ENCODE data around the gene FAM193B. TPM values are rescaled to one million over a fixed set of nuclear protein-coding genes. Genes with fewer than 3 reads are reported as not detected.

Gene FAM193B
- total RNA-seq, 2 experiments from 2014 or later: 71.4 to 76.7 TPM

GRCh38 chr5:177475563-177476427, 78.6 kb downstream of the FAM193B start:
- ChIA-PET POLR2A (interaction anchor here (0.6 to 22.8 kb wide), 6 partner anchors 14 to 63 kb away, joined by 3 to 294 read pairs (median 4); partner anchors contain the start of genes PDLIM7 and PRR7), CTCF (interaction anchor here (1.0 to 6.5 kb wide), 10 partner anchors 13 to 166 kb away, joined by 4 to 48 read pairs (median 8); no protein-coding TSS in a partner anchor)
- Mint-ChIP-seq H3K27me3 (no peaks in the 10 kb centered on the region), H3K27ac (peak overlapping the region; percentile 82), H3K4me3 (peak overlapping the region; percentile 25), H3K4me1 (ENCODE audit: low read depth) (peaks cover 65% of the 10 kb centered on the region), H3K9me3 (no peaks in the 10 kb centered on the region), H3K36me3 (ENCODE audit: low read depth) (peaks cover 19% of the 10 kb centered on the region)
- DNase-seq: peak; percentile 67
- TF ChIP-seq CTCF (IDR thresholded peaks at IDR 0.05): no peak
- peak; percentile 8 for ATAC-seq
- intact Hi-C loops (cut with micrococcal nuclease): no loop called here

GRCh38 chr5:177474846-177475562, 79.4 kb downstream of the FAM193B start:
- intact Hi-C loops (cut with micrococcal nuclease): no loop called here
- Mint-ChIP-seq H3K27me3 (no peaks in the 10 kb centered on the region), H3K9me3 (no peaks in the 10 kb centered on the region), H3K4me3 (peak overlapping the region; percentile 61), H3K4me1 (ENCODE audit: low read depth) (peaks cover 70% of the 10 kb centered on the region), H3K27ac (peak overlapping the region; percentile 82), H3K36me3 (ENCODE audit: low read depth) (peaks cover 23% of the 10 kb centered on the region)
- no peak for ATAC-seq
- TF ChIP-seq CTCF (IDR thresholded peaks at IDR 0.05): no peak
- POLR2A ChIA-PET: interaction anchor here (0.7 to 22.8 kb wide), 6 partner anchors 8 to 47 kb away, joined by 3 to 294 read pairs (median 4); partner anchors contain the start of genes PDLIM7 and PRR7
- DNase-seq: peak; percentile 34
- CTCF ChIA-PET: interaction anchor here (0.5 to 6.5 kb wide), 8 partner anchors 18 to 84 kb away, joined by 3 to 48 read pairs (median 6); no protein-coding TSS in a partner anchor

GRCh38 chr5:177474002-177474476, 80.3 kb downstream of the FAM193B start:
- ATAC-seq (no peak), DNase-seq (no peak)
- Mint-ChIP-seq H3K4me1 (ENCODE audit: low read depth) (peaks cover 63% of the 10 kb centered on the region), H3K27me3 (no peaks in the 10 kb centered on the region), H3K27ac (peak overlapping the region; percentile 56), H3K36me3 (ENCODE audit: low read depth) (peaks cover 26% of the 10 kb centered on the region), H3K4me3 (peak overlapping the region; percentile 61), H3K9me3 (no peaks in the 10 kb centered on the region)
- ChIA-PET CTCF (interaction anchor here (0.5 to 1.4 kb wide), 4 partner anchors 19 to 29 kb away, joined by 3 to 4 read pairs (median 4); no protein-coding TSS in a partner anchor), POLR2A (interaction anchor here (1.4 to 22.8 kb wide), 5 partner anchors 9 to 112 kb away, joined by 3 to 294 read pairs (median 4); partner anchors contain the start of genes PDLIM7 and PRR7)
- intact Hi-C loops (cut with micrococcal nuclease): no loop called here
- no peak for TF ChIP-seq CTCF (IDR thresholded peaks at IDR 0.05)

GRCh38 chr5:177473443-177474001, 80.8 kb downstream of the FAM193B start, which contains the start of gene DBN1:
TSS of gene DBN1 (minus strand) at chr5:177473634. CDS start at chr5:177473521, 113 bp downstream.
- Mint-ChIP-seq H3K27ac (peak within 1 kb of the TSS; percentile 82), H3K4me3 (peak within 1 kb of the TSS; percentile 80), H3K36me3 (ENCODE audit: low read depth) (peaks cover 26% of the 10 kb centered on the region), H3K9me3 (no peaks in the 10 kb centered on the region), H3K27me3 (no peaks in the 10 kb centered on the region), H3K4me1 (ENCODE audit: low read depth) (peaks cover 60% of the 10 kb centered on the region)
- peak; percentile 35 for ATAC-seq
- peak; percentile 54 for DNase-seq
- intact Hi-C loops (cut with micrococcal nuclease): no loop called here
- no peak for TF ChIP-seq CTCF (IDR thresholded peaks at IDR 0.05)
- ChIA-PET CTCF (interaction anchor here (1.3 to 2.5 kb wide), 6 partner anchors 10 to 70 kb away, joined by 4 to 20 read pairs (median 11); no protein-coding TSS in a partner anchor), POLR2A (interaction anchor here (1.0 to 22.8 kb wide), 6 partner anchors 8 to 112 kb away, joined by 3 to 294 read pairs (median 4); partner anchors contain the start of genes PDLIM7 and PRR7)
